Inflammatory macrophage treated with lipopolysaccharide for 4 hours (primary cell): Measurements from ENCODE around the gene DLL3.

Experiments
- DNase-seq: peaks from one replicate; pipeline ENCODE4 v3.0.0-alpha.2; 2020

The DLL3 gene

DNA sequence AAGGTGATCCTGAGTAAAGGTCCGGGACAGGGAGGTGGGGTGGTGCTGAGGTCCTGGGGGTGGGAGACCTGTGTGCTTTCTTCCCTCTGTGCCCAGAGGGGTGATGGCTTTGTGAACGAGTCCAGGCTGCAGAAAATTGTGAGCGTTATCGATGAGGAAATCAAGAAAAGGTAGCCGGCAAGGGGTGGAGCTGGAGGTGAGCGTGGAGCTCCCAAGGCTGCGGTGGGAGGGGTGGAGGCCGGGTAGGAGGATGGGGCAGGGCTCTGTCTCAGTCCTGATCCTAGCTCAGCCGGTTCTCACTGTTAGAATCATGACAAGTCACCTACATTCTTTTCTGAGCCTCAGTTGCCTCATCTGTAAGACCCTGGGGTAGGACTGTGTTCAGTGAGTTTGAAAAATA is 20.2 kb downstream of the DLL3 start:
- DNase-seq = no peak

GRCh38 chr19:39520541-39521484 is 22.1 kb downstream of the DLL3 start:
- DNase-seq = no peak

DNA sequence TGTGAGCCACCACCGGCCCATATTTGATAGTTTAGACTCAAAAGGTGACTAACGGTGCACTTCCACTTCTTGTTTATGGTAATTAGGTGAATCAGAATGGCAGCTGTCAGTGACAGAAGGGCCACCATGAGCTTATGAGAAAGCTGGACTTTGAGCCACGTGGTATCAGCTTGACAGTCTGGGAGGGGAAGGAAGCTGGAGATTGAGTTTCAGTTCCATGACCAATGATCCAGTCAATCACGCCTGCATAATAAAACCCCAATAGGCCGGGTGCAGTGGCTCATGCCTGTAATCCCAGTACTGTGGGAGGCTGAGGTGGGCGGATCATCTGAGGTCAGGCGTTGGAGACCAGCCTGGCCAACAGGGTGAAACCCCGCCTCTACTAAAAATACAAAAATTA is 25.7 kb downstream of the DLL3 start:
- DNase-seq = peak; percentile 95

DNA sequence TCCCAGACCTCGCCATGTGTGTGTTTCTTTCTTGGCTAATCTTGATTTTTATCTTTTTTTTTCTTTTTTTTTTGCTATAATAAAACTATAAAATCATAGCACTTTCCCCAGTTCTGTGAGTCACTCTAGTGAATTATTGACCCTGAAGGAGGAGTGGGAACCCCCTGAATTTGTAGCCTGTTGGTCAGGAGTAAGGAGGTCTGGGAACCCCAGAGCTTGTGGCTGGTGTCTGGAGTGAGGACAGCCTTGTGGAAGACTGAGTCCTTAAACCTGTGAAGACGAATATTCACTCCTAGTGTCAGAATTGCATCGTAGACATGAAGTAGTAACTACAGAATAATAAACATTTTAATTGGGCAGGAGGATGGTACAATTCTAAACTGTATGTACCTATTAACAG is 26.5 kb downstream of the DLL3 start:
- no peak for DNase-seq

- no peak for DNase-seq
These were observed 33.1 kb downstream of the DLL3 start for GRCh38 chr19:39531834-39532232.

DNA sequence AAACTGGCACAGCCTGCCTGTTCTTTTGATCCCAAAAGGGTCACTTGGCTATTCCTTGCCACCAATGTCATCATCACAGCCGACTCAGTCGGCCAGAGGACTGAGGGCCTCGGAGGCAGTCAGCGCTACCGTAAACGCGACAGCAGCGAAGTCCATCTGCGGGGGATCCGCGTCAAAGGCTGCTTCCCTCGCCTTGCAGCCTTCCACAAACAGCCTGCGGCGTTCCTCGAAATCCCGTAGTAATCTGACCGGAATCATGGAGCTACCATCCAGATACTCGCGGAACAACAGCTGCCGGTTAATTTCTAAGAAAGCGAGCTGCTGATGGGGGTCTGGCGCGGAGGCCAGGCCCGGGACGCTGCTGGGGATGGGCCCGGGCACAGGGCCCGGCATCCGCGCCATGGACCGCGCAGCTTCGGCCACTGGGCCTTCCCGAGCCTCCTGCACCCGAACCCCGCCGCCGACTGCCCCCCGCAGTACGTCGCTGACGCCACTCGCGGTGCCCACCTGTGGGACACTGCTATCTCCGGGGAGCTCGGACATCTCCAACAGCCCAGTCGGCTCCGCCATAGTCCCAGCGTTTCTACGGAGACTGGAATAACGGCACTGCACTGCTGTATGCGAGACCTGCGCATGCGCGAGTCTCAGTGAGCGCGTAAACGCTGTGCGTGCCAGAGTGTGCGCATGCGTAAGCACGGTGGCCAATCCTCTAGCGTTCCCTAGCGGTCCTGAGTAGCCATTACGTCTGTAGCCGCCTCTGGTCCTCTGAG is 33.7 kb downstream of the DLL3 start, which contains the start of gene EID2B:
TSS of gene EID2B (minus strand) at position 620 of the 770 bp plus-strand sequence. CDS start at position 570, 50 bp downstream.
- peak; percentile 97 for DNase-seq

GRCh38 chr19:39533003-39533512 is 34.3 kb downstream of the DLL3 start:
- no peak for DNase-seq

GRCh38 chr19:39533791-39534190 is 35.0 kb downstream of the DLL3 start:
- DNase-seq = no peak

DNA sequence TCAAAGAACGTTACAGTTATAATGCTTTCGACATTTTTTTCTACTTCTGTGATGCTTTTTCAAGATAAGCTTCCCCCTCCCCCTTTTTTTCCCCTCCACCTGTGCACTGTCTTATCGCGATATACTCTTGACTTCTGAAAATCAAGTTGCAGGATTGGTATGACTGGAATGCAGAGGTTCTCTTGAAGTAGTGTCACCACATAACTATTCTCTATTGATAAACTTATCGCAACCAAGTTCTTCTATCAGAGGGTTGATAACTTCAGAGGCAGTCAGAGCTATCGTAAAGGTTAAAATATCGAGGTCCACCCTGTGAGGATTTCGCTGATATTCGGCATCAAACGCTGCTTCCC is 40.4 kb downstream of the DLL3 start:
- DNase-seq = no peak

GRCh38 chr19:39539518-39540332 is 41.0 kb downstream of the DLL3 start, which contains the start of gene EID2:
EID2 (minus strand) TSS chr19:39540161; CDS start chr19:39540079, 82 bp downstream.
- DNase-seq = peak; percentile 97

DNA sequence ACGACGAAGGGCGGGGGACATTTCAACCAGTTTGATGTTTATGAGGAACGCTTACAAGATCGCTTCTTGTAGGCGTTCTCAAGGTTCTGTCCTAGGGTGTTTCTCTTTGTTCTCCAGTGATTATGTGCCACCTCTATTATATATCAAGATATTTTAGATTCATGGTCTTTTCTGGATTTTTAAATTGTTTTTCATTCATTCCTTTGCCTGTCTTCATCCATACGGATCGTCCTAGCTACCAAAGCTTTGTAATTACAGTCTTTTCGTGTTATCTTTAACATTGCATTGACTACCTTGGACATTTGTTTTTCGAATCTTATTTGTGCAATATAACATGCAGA is 41.6 kb downstream of the DLL3 start:
- DNase-seq = no peak

GRCh38 chr19:39542206-39542605 is 43.5 kb downstream of the DLL3 start:
- DNase-seq = no peak

DNA sequence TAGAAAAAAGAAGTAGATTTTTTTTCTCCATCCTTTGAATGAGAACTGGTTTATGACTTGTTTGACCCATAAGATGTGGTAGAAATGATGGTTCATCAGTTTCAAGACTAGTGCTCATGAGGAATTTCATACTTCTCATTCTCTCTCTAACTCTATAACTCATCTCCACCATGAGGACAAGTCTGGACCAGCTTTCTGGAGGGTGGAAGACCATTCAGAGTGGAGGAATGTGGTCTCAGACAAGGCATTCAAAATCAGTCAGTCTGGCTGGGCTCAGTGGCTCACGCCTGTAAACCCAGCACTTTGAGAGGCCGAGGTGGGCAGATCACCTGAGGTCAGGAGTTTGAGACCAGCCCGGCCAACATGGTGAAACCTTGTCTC is 44.7 kb downstream of the DLL3 start:
- no peak for DNase-seq

- DNase-seq = peak; percentile 38
These were observed 45.6 kb downstream of the DLL3 start for GRCh38 chr19:39544226-39544903.

DNA sequence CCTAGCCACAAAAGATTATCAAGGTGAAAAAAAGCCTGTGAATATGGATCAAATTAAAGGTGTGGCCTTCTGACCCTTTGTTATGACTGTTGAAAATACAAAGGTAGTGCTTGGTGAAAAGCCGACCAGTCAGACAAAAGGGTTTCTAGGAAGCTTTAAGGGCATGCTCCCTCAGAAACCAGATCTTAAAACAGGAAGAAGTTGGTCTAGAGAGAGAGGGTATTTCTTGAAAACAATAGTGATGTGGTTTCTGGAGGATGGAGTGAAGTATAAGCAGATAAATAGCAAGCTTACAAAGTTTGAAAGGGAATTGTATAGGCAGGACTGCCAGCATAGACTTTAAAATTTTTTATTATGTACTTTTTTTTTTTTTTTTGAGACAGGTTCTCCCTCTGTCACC is 46.2 kb downstream of the DLL3 start:
- DNase-seq = no peak

DNA sequence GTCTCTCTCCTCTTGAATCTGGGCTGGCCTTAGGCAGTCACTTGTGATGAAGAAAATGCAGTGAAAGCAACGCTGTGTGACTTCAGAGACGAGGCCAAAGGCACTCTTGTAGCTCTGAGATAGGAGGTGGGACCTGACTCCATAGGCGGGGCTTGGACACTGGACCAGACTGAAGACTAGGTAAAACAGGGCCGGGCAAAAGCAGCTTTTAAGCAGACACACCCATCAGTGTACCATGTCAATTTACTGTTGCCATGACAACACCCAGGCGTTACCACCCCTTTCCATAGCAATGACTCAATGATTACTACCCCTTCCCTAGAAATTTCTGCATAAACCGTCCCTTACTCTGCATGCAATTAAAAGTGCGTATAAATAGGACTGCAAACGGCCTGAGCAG is 47.9 kb downstream of the DLL3 start:
- DNase-seq = no peak

DNA sequence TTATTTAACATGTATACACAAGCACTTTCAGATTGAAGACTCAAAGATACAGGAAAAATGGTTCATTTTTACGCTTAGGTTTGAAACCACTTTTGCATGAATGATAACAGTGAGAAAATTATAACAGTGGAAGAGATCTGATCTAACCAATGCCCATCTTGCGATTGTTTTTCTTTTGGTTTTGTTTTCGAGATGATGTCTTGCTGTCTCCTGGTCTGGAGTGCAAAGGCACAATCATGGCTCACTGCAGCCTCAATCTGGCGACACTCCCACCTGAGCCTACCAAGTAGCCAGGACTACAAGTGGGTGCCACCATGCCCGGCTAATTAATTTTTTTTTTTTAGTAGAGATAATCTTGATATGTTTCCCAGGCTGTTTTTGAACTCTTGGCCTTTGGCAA is 51.5 kb downstream of the DLL3 start:
- no peak for DNase-seq

- DNase-seq = no peak
These were observed 54.4 kb downstream of the DLL3 start for GRCh38 chr19:39553082-39553652.

GRCh38 chr19:39554701-39555311 is 56.1 kb downstream of the DLL3 start:
- peak; percentile 31 for DNase-seq

DNA sequence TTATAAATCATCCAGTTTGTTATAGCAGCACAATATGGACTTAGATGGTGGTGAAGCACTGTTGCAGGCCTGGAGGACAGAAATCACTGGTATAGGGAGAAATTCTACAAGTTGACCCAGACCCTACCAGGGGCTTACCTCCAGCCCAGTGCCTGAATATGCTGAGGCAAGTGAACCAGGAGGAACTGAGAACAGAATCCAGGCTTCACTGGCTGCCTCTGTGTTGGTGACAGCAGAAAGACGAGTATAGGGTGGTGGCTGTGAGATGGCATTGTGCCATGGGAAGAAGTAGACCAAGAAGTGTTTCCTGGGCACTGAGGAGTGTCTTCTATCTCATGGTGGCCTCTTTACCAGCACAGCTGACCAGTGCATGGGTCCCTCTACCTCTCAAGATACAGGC is 57.1 kb downstream of the DLL3 start:
- DNase-seq = no peak
